Adipocyte (in vitro differentiated cells): Measurements from ENCODE around the gene STARD3.

Experiments used
- DNase-seq: peaks from one replicate; pipeline ENCODE4 v3.0.0-alpha.2; 2015; ENCODE audit warnings: low read depth
- H3K27me3 ChIP-seq: replicated peaks from 2 replicates; pipeline ENCODE4 v1.7.0; 2013; ENCODE audit warnings: mild to moderate bottlenecking, low read length, moderate library complexity; ENCODE audit not compliant: control insufficient read depth, insufficient read depth
- H3K36me3 ChIP-seq: 2 replicates; pipeline ENCODE4 v1.7.0; 2013; ENCODE audit warnings: low read length, mild to moderate bottlenecking, moderate library complexity; ENCODE audit not compliant: control insufficient read depth, insufficient read depth, severe bottlenecking
- H3K4me1 ChIP-seq: 2 replicates; pipeline ENCODE4 v1.7.0; 2013; ENCODE audit warnings: mild to moderate bottlenecking, low read length, moderate library complexity; ENCODE audit not compliant: control insufficient read depth, insufficient read depth
- H3K4me3 ChIP-seq: 2 replicates; pipeline ENCODE4 v1.7.0; 2013; ENCODE audit warnings: mild to moderate bottlenecking, low read length, moderate library complexity
- H3K9ac ChIP-seq: 2 replicates; pipeline ENCODE4 v1.7.0; 2013; ENCODE audit warnings: mild to moderate bottlenecking, low read length, moderate library complexity
- H3K9me3 ChIP-seq: 2 replicates; pipeline ENCODE4 v1.7.0; 2013; ENCODE audit warnings: mild to moderate bottlenecking, low read length, moderate library complexity; ENCODE audit not compliant: control insufficient read depth

The STARD3 gene

GRCh38 chr17:39606434-39607056 lies 30.4 kb upstream of the STARD3 start:
- H3K27me3 ChIP-seq: peaks cover 66% of the 10 kb centered on the region
- H3K36me3 ChIP-seq: no peaks in the 10 kb centered on the region
- no peak for DNase-seq
- peaks cover 3% of the 10 kb centered on the region for H3K4me1 ChIP-seq
- H3K4me3 ChIP-seq: no peak overlapping the region
- no peak overlapping the region for H3K9ac ChIP-seq
- no peaks in the 10 kb centered on the region for H3K9me3 ChIP-seq

- Histone ChIP-seq H3K36me3 (no peaks in the 10 kb centered on the region), H3K27me3 (peaks cover 64% of the 10 kb centered on the region), H3K4me1 (peaks cover 3% of the 10 kb centered on the region), H3K9ac (no peak overlapping the region), H3K9me3 (no peaks in the 10 kb centered on the region), H3K4me3 (no peak overlapping the region)
- no peak for DNase-seq
Measured at GRCh38 chr17:39607057-39607850, 29.7 kb upstream of the STARD3 start.

GRCh38 chr17:39607851-39608130 lies 29.2 kb upstream of the STARD3 start, which contains the start of gene NEUROD2:
NEUROD2 (minus strand) TSS chr17:39607920; CDS start chr17:39606599, 1,321 bp downstream.
- Histone ChIP-seq H3K4me3 (no peak within 1 kb of the TSS), H3K9ac (no peak within 1 kb of the TSS), H3K4me1 (peaks cover 3% of the 10 kb centered on the region), H3K9me3 (no peaks in the 10 kb centered on the region), H3K36me3 (no peaks in the 10 kb centered on the region), H3K27me3 (peaks cover 64% of the 10 kb centered on the region)
- no peak for DNase-seq

GRCh38 chr17:39608142-39608981 lies 28.6 kb upstream of the STARD3 start:
- H3K9ac ChIP-seq: no peak overlapping the region
- no peak overlapping the region for H3K4me3 ChIP-seq
- H3K27me3 ChIP-seq: peaks cover 64% of the 10 kb centered on the region
- no peaks in the 10 kb centered on the region for H3K9me3 ChIP-seq
- no peaks in the 10 kb centered on the region for H3K36me3 ChIP-seq
- peaks cover 3% of the 10 kb centered on the region for H3K4me1 ChIP-seq
- DNase-seq: no peak

GRCh38 chr17:39609416-39610025 lies 27.4 kb upstream of the STARD3 start:
- H3K4me3 ChIP-seq: no peak overlapping the region
- H3K27me3 ChIP-seq: peaks cover 58% of the 10 kb centered on the region
- H3K9ac ChIP-seq: no peak overlapping the region
- no peaks in the 10 kb centered on the region for H3K36me3 ChIP-seq
- no peaks in the 10 kb centered on the region for H3K9me3 ChIP-seq
- peaks cover 3% of the 10 kb centered on the region for H3K4me1 ChIP-seq
- no peak for DNase-seq

- Histone ChIP-seq H3K4me3 (no peak overlapping the region), H3K27me3 (peaks cover 62% of the 10 kb centered on the region)
Measured at GRCh38 chr17:39611401-39612112, 25.4 kb upstream of the STARD3 start.

GRCh38 chr17:39612291-39612894 lies 24.6 kb upstream of the STARD3 start:
- Histone ChIP-seq H3K27me3 (peaks cover 62% of the 10 kb centered on the region), H3K4me3 (no peak overlapping the region), H3K4me1 (no peaks in the 10 kb centered on the region), H3K9me3 (no peaks in the 10 kb centered on the region), H3K36me3 (no peaks in the 10 kb centered on the region), H3K9ac (no peak overlapping the region)
- no peak for DNase-seq

More at GRCh38 chr17:39611401-39612112, 25.4 kb upstream of the STARD3 start:
- Histone ChIP-seq H3K4me1 (no peaks in the 10 kb centered on the region), H3K9ac (no peak overlapping the region), H3K36me3 (no peaks in the 10 kb centered on the region), H3K9me3 (no peaks in the 10 kb centered on the region)
- no peak for DNase-seq

GRCh38 chr17:39612935-39613464 lies 23.9 kb upstream of the STARD3 start:
- DNase-seq: no peak
- peaks cover 61% of the 10 kb centered on the region for H3K27me3 ChIP-seq
- H3K9ac ChIP-seq: no peak overlapping the region
- H3K9me3 ChIP-seq: no peaks in the 10 kb centered on the region
- H3K36me3 ChIP-seq: no peaks in the 10 kb centered on the region
- H3K4me3 ChIP-seq: no peak overlapping the region
- no peaks in the 10 kb centered on the region for H3K4me1 ChIP-seq

GRCh38 chr17:39614545-39615157 lies 22.3 kb upstream of the STARD3 start:
- H3K4me1 ChIP-seq: no peaks in the 10 kb centered on the region
- H3K9ac ChIP-seq: no peak overlapping the region
- DNase-seq: no peak
- H3K4me3 ChIP-seq: no peak overlapping the region
- H3K27me3 ChIP-seq: peaks cover 52% of the 10 kb centered on the region
- H3K36me3 ChIP-seq: no peaks in the 10 kb centered on the region
- H3K9me3 ChIP-seq: no peaks in the 10 kb centered on the region

- Histone ChIP-seq H3K4me3 (no peak overlapping the region), H3K27me3 (peaks cover 54% of the 10 kb centered on the region), H3K36me3 (no peaks in the 10 kb centered on the region), H3K9ac (no peak overlapping the region), H3K4me1 (no peaks in the 10 kb centered on the region), H3K9me3 (no peaks in the 10 kb centered on the region)
- DNase-seq: no peak
Measured at GRCh38 chr17:39615434-39615833, 21.5 kb upstream of the STARD3 start.
